Smooth muscle cell (in vitro differentiated cells): ENCODE data around the gene RAPGEF3. TPM values are rescaled to one million over a fixed set of nuclear protein-coding genes. Genes with fewer than 3 reads are reported as not detected.

ENCODE experiments used
- DNase-seq: peaks from one replicate; lab custom pipeline; 2025; ENCODE audit not compliant: unreplicated experiment; lab: John Stamatoyannopoulos, UW
- H2AFZ ChIP-seq: fragments of 200-600 bp; sonication (generic); 2 replicates; pipeline ENCODE4 v1.6.0; 2016; ENCODE audit warnings: antibody characterized with exemption, low read depth, mild to moderate bottlenecking
- H3F3A ChIP-seq: fragments of 200-600 bp; sonication (generic); 2 replicates; pipeline ENCODE4 v1.6.0; 2017; ENCODE audit warnings: antibody characterized with exemption, low read depth
- H3K27ac ChIP-seq: fragments of 200-600 bp; sonication (generic); 2 replicates; pipeline ENCODE4 v1.5.1; 2016; ENCODE audit warnings: low read depth, mild to moderate bottlenecking
- H3K27me3 ChIP-seq: fragments of 200-600 bp; sonication (generic); 2 replicates; pipeline ENCODE4 v1.6.1; 2016; ENCODE audit warnings: low read depth, mild to moderate bottlenecking
- H3K36me3 ChIP-seq: fragments of 200-600 bp; sonication (generic); 2 replicates; pipeline ENCODE4 v1.5.1; 2016; ENCODE audit warnings: low read depth
- H3K4me1 ChIP-seq: fragments of 200-600 bp; sonication (generic); 2 replicates; pipeline ENCODE4 v1.5.1; 2016; ENCODE audit warnings: low read depth
- H3K4me2 ChIP-seq: fragments of 200-600 bp; sonication (generic); 2 replicates; pipeline ENCODE4 v1.6.0; 2016; ENCODE audit warnings: mild to moderate bottlenecking
- H3K4me3 ChIP-seq: fragments of 200-600 bp; sonication (generic); 2 replicates; pipeline ENCODE4 v1.5.1; 2016; ENCODE audit warnings: mild to moderate bottlenecking
- H3K79me2 ChIP-seq: fragments of 200-600 bp; sonication (generic); 2 replicates; pipeline ENCODE4 v1.6.0; 2016; ENCODE audit warnings: low read depth, mild to moderate bottlenecking
- H3K9ac ChIP-seq: fragments of 200-600 bp; sonication (generic); 2 replicates; pipeline ENCODE4 v1.6.0; 2016; ENCODE audit warnings: low read depth
- H3K9me3 ChIP-seq: fragments of 200-600 bp; sonication (generic); replicated peaks from 2 replicates; pipeline ENCODE4 v1.5.1; 2016; ENCODE audit warnings: low read depth
- H4K20me1 ChIP-seq: fragments of 200-600 bp; sonication (generic); 2 replicates; pipeline ENCODE4 v1.6.0; 2016; ENCODE audit warnings: low read depth
- WGBS: methylation state at CpG from one replicate; pipeline ENCODE4 v1.1.7; 2016; ENCODE audit warnings: low lambda C conversion rate; 5-methylcytosine and 5-hydroxymethylcytosine counted together
- polyA plus RNA-seq: library from polyadenylated mRNA; unstranded; fragments of >200 nt; fragmentation: Nextera tagmentation; extraction: Ambion mirVana; gene quantifications from 2 replicates; pipeline ENCODE4 v1.2.1, GENCODE V29; 2016
- total RNA-seq: library from RNA; depleted of rRNA; stranded (reverse); fragments of >200 nt; gene quantifications from 2 replicates; pipeline ENCODE4 v1.2.3, GENCODE V29; 2014
- TF ChIP-seq, protein P1 (sequence below): fragments of 200-600 bp; sonication (generic); IDR thresholded peaks from 2 replicates; pipeline ENCODE4 v1.5.1; 2017; ENCODE audit warnings: borderline replicate concordance, mild to moderate bottlenecking, antibody characterized with exemption; ENCODE audit not compliant: insufficient read depth, poor library complexity, severe bottlenecking

The RAPGEF3 gene
- total and polyA plus RNA-seq, 2 experiments from 2014 or later = 1.9 to 5.6 TPM

DNA sequence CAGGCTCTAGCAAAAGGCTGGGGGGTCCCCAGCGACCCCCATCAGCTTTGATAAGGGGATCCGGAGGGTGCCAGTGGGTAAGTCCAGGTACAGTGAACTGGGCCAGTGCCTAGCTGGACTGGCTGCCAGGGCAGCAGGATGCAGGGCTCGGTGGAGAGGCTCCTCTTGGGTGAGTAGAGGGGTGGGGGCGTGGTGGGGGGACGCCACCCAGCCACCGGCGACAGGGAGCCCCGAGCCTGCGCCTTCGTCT is 171 bp downstream of the RAPGEF3 start:
- Histone ChIP-seq H3K27me3 (no peaks in the 10 kb centered on the region), H3K27ac (no peak overlapping the region), H3K36me3 (no peaks in the 10 kb centered on the region), H3K4me3 (peak overlapping the region; percentile 66), H3K4me1 (peaks cover 23% of the 10 kb centered on the region), H3K79me2 (no peaks in the 10 kb centered on the region), H2AFZ (peak overlapping the region; percentile 96), H3K9me3 (no peaks in the 10 kb centered on the region), H3F3A (no peaks in the 10 kb centered on the region), H4K20me1 (no peaks in the 10 kb centered on the region), H3K4me2 (peak overlapping the region; percentile 88), H3K9ac (peak overlapping the region; percentile 36)
- DNase-seq = no peak
- 15% methylated on average over 10 of the region's 10 CpGs for WGBS
- TF ChIP-seq, protein P1, sequence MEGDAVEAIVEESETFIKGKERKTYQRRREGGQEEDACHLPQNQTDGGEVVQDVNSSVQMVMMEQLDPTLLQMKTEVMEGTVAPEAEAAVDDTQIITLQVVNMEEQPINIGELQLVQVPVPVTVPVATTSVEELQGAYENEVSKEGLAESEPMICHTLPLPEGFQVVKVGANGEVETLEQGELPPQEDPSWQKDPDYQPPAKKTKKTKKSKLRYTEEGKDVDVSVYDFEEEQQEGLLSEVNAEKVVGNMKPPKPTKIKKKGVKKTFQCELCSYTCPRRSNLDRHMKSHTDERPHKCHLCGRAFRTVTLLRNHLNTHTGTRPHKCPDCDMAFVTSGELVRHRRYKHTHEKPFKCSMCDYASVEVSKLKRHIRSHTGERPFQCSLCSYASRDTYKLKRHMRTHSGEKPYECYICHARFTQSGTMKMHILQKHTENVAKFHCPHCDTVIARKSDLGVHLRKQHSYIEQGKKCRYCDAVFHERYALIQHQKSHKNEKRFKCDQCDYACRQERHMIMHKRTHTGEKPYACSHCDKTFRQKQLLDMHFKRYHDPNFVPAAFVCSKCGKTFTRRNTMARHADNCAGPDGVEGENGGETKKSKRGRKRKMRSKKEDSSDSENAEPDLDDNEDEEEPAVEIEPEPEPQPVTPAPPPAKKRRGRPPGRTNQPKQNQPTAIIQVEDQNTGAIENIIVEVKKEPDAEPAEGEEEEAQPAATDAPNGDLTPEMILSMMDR = no peak

DNA sequence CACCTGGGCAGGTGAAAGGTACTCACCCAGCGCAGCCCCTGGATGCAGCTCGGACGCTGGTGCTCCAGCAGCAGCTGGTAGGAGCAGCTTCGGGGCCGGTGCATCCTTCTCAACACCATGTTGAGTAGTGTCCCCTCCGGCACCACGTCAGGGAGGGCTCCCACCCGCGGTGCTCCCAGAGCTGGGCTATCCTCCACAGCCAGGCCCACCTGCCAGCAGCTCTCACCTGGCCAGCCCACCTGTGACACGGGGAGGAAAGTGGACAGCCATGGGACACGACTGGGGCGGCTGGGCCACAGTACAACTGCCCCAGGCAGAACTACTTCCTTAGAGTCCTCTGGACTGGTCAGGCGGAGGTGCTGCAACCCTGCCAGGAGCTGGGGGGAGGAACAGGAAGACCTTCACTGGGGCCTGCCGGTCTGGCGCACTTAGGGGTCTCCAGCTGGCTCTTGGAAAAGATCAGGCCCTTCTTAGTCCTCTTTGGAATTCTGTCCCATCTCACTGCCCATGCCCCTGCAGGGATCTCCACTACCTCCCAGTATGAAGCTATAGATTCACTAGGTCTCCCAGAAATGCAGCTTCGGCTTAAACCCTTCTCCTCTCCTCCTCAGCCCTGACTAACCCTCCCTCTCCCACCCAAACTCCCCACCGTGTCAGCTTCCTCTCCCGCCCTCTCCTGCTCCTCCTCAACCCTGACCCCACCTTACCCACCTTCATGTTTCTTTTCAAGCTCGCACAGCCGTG is 668 bp downstream of the RAPGEF3 start:
- Histone ChIP-seq H3K27me3 (no peaks in the 10 kb centered on the region), H3K4me2 (peak overlapping the region; percentile 88), H3K79me2 (no peaks in the 10 kb centered on the region), H3K27ac (no peak overlapping the region), H3K4me3 (peak overlapping the region; percentile 66), H3K9me3 (no peaks in the 10 kb centered on the region), H4K20me1 (no peaks in the 10 kb centered on the region), H3F3A (no peaks in the 10 kb centered on the region), H3K36me3 (no peaks in the 10 kb centered on the region), H3K9ac (peak overlapping the region; percentile 36), H2AFZ (peak overlapping the region; percentile 96), H3K4me1 (peaks cover 27% of the 10 kb centered on the region)
- DNase-seq = no peak
- WGBS = 59% methylated on average over 18 of the region's 20 CpGs
- TF ChIP-seq, protein P1 = no peak

DNA sequence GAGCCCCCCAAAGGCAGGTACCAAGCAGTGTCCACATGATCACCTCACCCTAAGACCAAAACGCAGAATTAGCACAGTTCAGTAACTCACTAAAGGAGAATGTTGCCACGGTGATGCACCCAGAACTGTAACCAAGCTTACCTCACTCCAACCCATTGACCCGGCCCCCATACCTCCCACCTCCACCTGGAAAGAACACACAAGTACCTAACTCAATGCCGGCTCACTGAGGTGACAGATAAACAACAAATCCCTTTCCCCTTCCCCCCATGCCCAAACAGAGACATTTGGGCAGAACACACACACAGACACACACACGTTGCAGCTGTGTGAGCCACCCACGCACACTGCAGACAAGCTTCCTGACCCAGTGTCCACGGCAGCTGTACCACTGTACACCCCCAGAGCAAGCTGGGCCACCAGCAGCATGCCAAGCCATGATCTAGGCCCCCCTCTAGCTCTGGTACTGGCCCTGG is 1.3 kb downstream of the RAPGEF3 start:
- H3F3A ChIP-seq = no peaks in the 10 kb centered on the region
- no peaks in the 10 kb centered on the region for H3K79me2 ChIP-seq
- no peak for DNase-seq
- H3K4me3 ChIP-seq = no peak overlapping the region
- H3K27ac ChIP-seq = no peak overlapping the region
- H4K20me1 ChIP-seq = no peaks in the 10 kb centered on the region
- H3K4me1 ChIP-seq = peaks cover 27% of the 10 kb centered on the region
- H3K36me3 ChIP-seq = no peaks in the 10 kb centered on the region
- no peaks in the 10 kb centered on the region for H3K9me3 ChIP-seq
- no peaks in the 10 kb centered on the region for H3K27me3 ChIP-seq
- H2AFZ ChIP-seq = no peak overlapping the region
- WGBS = 64% methylated on average over 7 of the region's 7 CpGs
- peak overlapping the region; percentile 88 for H3K4me2 ChIP-seq
- H3K9ac ChIP-seq = no peak overlapping the region
- TF ChIP-seq, protein P1 = no peak
